HG02885 (cell line): Measurements from ENCODE around the gene KNOP1.
"Not testable (repeated sequence)": the region's sequence is repeated elsewhere in the genome, so short reads cannot be mapped to it uniquely, and the experiment has no call there.

Experiments used
- ATAC-seq: cut with Tn5 transposase; IDR thresholded peaks from one replicate; pipeline ENCODE4 v1.9.1; 2021; ENCODE audit warnings: mild to moderate bottlenecking; ENCODE audit not compliant: unreplicated experiment, poor library complexity

Gene KNOP1

GRCh38 chr16:19688396-19689024 is 29.5 kb downstream of the KNOP1 start:
- no peak for ATAC-seq

- ATAC-seq, result no peak
These were observed 30.7 kb downstream of the KNOP1 start for GRCh38 chr16:19687279-19687678.

DNA sequence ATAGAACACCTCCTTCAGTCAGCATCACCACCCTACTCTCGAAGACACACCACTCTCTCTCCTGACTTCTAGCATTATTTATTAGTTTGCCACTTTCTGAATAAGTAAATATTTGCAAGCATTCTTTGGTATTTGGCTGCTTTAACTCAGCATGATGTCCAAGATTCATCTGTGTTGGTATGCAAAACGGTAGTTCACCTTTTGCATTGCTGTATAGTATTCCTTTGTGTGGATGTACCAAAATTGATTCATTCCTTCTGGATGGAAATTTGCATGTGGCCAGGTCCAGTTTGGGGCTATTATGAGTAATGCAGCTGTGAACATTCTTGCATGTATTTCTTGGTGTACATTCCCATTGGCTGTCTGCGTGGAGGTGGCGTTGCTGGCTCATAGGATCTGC is 32.9 kb downstream of the KNOP1 start:
- ATAC-seq, result no peak

- ATAC-seq, result no peak
These were observed 34.4 kb downstream of the KNOP1 start for GRCh38 chr16:19683453-19684236.

DNA sequence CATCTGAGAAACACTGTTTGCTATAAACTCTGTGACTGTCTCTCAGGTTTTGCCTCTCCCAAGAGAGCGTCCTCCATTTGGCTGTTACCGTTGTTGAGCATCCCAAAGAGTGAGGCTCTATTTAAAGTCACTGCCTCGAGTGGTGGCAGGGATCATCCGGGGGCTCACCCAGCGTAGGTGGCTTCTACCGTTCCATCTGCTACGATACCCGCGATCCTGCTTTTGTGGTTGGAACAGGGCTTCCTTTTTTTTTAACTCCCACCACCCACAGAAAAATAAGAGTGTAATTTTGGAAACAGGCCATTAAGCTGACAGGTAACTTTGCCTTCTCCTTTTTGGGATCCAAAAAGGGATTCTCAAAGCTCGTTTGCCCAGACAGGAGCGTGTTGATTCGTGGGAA is 36.4 kb downstream of the KNOP1 start:
- no peak for ATAC-seq

DNA sequence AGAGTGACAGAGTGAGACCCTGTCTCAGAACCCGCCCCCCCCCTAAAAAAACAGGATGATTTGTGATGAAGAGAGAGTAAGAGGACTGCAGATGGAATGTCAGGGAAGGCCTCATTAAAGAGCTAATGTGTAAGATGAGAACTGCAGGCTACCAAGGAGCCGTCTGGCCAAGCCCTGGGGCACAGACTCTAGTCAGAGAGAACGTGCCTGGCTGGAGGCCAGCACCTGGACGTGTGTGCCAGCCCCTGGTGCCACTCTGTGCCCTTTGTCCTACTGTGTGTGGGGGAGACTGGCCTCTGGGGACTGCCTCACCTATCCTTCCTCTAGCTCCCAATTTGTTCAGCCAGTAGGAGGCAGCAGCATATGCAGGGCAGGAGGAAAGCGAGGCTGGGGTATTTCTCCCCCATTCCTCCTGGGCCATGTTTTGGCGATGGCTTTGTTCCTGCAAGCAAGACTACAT is 37.1 kb downstream of the KNOP1 start:
- ATAC-seq, result no peak

- ATAC-seq, result not testable (repeated sequence)
These were observed 38.7 kb downstream of the KNOP1 start for GRCh38 chr16:19679281-19679680.

DNA sequence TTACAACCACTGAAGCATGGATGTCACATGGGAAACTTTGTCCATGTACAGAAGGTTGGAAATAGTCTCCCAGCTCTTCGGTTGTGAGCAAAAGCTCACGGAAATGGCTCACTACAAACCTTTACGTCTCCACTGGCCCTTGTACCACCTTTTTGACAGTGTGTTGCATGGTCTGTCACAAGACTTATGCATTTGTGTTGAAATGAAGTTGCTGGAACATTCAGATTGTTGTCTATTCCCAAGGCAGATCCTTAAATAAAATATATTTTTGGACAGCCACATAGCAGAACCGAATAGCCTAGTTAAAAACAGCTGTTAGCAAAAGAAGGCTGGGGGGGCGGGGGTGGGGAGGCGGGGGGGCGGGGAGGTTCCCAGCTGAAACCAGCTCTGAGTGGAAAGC is 39.2 kb downstream of the KNOP1 start:
- no peak for ATAC-seq

GRCh38 chr16:19677402-19677801 is 40.6 kb downstream of the KNOP1 start:
- no peak for ATAC-seq

GRCh38 chr16:19674485-19674884 is 43.5 kb downstream of the KNOP1 start:
- no peak for ATAC-seq

DNA sequence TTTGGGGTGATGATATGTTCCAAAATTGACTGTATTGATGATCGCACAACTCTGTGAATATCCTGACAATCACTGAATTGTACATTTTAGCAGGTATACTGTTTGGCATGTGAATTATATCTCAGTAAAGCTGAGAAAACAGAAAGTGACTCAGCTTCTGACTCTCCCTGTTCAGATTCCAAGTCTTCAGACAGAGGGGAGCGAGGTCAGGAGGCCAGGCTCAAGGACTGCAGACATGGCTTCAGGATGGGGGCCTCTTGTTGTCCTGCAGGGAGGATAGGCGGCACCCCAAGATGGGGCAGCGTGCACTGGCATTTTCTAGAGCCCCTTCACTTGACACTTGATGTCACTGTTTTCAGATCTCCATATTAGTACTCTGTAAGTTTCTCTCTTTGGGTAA is 45.6 kb downstream of the KNOP1 start:
- no peak for ATAC-seq

- no peak for ATAC-seq
These were observed 51.5 kb downstream of the KNOP1 start for GRCh38 chr16:19666477-19666876.

DNA sequence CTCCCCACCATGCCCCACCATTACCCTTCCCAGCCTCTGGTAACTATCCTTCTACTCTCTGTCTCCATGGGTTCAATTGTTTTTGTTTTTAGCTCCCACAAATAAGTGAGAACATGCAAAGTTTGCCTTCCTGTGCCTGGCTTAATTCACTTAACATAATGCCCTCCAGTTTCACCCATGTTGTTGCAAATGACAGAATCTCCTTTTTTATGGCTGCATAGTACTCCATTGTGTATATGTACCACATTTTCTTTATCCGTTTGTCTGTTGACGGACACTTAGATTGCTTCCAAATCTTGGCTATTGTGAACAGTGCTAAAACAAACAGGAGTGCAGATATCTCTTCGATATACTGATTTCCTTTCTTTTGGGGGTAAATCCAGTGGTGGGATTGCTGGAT is 52.7 kb downstream of the KNOP1 start:
- not testable (repeated sequence) for ATAC-seq

- no peak for ATAC-seq
These were observed 53.9 kb downstream of the KNOP1 start for GRCh38 chr16:19664166-19664565.

DNA sequence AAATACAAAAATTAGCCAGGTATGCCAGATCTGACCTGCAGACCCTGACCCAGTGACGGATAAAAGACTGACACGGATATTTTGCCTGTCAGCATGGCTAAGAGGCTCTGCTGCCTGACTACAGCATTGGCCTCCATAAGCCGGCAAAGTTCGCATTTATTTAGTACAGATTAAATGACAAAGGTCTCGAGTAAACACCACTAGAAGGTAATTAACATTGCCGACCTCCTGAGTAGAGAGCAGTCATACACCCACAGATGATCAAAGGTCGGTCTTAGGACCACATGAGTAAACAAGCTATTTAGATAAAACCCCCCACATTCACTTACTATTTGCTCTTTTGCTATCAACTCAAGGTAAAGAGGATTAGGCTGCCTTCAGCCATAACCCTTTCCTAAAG is 55.7 kb downstream of the KNOP1 start:
- ATAC-seq, result no peak

DNA sequence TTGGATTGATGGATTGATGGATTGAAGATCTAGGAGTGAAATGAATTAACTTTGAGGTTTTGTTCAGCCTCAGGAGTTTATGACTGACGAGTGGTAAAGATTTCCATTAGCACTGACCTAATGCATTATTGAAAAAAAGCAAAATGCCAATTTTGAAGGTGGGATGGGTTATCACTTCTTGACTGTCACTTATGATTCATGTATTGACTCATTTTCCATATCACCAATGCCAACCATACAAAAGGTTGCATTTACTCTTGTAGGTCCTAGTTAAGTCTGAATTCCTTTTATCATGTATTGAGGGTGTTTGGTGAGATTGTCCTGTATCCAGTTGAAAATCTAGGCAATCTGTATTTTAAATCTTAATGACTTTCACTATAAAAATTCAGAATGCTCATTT is 57.6 kb downstream of the KNOP1 start:
- no peak for ATAC-seq

- ATAC-seq, result no peak
These were observed 58.5 kb downstream of the KNOP1 start for GRCh38 chr16:19659554-19659953.

DNA sequence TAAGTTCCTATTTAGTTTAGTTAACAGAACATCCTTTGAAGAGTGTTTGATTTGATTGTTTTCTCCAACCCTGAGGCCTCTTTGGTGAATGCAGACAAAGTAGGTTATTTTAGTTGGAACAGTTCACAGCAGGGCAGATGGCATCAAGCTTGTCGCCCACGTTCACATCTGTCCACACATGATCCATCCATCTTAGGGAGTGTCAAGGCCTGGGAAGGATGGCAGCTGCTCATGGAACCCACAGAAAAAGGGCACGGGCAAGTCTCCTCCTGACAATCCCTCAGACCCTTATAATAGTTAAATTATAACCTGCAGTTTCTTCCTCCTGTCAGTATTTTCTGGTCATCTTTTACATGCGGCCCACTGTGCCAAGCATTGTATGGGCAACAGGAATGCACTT is 60.2 kb downstream of the KNOP1 start:
- ATAC-seq, result no peak

- ATAC-seq, result no peak
These were observed 62.7 kb downstream of the KNOP1 start for GRCh38 chr16:19655242-19655777.

DNA sequence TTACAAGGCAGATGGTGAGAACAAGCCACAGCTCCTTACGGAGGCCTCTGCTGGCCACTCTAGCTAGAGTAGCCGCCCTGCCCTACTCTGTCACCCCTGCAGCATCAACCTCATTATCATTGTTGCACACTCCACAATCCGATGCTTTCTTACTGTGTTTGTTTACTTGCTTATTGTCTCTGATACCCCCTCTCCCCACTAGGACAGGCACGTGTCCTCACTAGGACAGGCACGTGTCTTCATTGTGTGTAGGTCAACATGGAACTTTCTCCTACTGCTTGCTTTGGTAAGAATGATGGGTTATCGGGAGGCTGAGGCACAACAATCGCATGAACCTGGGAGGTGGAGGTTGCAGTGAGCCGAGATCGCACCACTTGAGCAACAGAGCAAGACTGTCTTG is 63.9 kb downstream of the KNOP1 start:
- no peak for ATAC-seq
